ENCODE data around the gene STX17.

GRCh38 chr9:99867968-99868367 is 38.5 kb upstream of the STX17 start:
- no peak for TF ChIP-seq EZH2phosphoT487 (IDR thresholded peaks at IDR 0.05; ENCODE audit: low read depth)
- TF ChIP-seq, protein P1, sequence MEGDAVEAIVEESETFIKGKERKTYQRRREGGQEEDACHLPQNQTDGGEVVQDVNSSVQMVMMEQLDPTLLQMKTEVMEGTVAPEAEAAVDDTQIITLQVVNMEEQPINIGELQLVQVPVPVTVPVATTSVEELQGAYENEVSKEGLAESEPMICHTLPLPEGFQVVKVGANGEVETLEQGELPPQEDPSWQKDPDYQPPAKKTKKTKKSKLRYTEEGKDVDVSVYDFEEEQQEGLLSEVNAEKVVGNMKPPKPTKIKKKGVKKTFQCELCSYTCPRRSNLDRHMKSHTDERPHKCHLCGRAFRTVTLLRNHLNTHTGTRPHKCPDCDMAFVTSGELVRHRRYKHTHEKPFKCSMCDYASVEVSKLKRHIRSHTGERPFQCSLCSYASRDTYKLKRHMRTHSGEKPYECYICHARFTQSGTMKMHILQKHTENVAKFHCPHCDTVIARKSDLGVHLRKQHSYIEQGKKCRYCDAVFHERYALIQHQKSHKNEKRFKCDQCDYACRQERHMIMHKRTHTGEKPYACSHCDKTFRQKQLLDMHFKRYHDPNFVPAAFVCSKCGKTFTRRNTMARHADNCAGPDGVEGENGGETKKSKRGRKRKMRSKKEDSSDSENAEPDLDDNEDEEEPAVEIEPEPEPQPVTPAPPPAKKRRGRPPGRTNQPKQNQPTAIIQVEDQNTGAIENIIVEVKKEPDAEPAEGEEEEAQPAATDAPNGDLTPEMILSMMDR (IDR thresholded peaks at IDR 0.05; ENCODE audit: low read depth, low read length): no peak
